HL-60 (cell line): ENCODE results near the gene CTIF.

Experiments used
- DNase-seq, 2 experiments: peaks; one replicate each; pipeline ENCODE4 v3.0.0-alpha.2; 2010 to 2020; ENCODE audit warnings: low read depth in 1 of 2, low spot score in 1 of 2
- H3K27ac ChIP-seq: fragments of 250-450 bp; sonication (Bioruptor Pico); replicated peaks from 2 replicates; pipeline ENCODE4 v1.5.1; 2020; ENCODE audit warnings: mild to moderate bottlenecking, moderate library complexity
- H3K27me3 ChIP-seq: fragments of 250-450 bp; sonication (Bioruptor Pico); 2 replicates; pipeline ENCODE4 v1.5.1; 2021; ENCODE audit warnings: mild to moderate bottlenecking, moderate library complexity; ENCODE audit not compliant: insufficient read depth, poor library complexity, severe bottlenecking
- H3K4me3 ChIP-seq: replicated peaks from 2 replicates; pipeline ENCODE4 v1.5.1; 2011; ENCODE audit warnings: mild to moderate bottlenecking, control low read depth, low read length; ENCODE audit not compliant: insufficient read depth
- GABPA ChIP-seq: IDR thresholded peaks from 2 replicates; pipeline ENCODE4 v1.6.1; 2012; ENCODE audit warnings: low read depth
- POLR2AphosphoS5 ChIP-seq: IDR thresholded peaks from 2 replicates; pipeline ENCODE4 v1.6.1; 2012; ENCODE audit warnings: low read depth
- SPI1 ChIP-seq: IDR thresholded peaks from 2 replicates; pipeline ENCODE4 v1.6.1; 2012; ENCODE audit warnings: low read depth, mild to moderate bottlenecking, borderline replicate concordance
- TF ChIP-seq, protein P1 (sequence below): IDR thresholded peaks from one replicate; pipeline ENCODE4 v1.5.1; 2011; ENCODE audit warnings: low read length, control low read depth, inconsistent platforms; ENCODE audit not compliant: insufficient read depth
- TF ChIP-seq, protein P2 (sequence below): IDR thresholded peaks from 2 replicates; pipeline ENCODE4 v1.6.1; 2012; ENCODE audit warnings: low read depth; ENCODE audit not compliant: insufficient replicate concordance

Gene CTIF

GRCh38 chr18:48718251-48718959 lies 179.6 kb downstream of the CTIF start:
- TF ChIP-seq, protein P1, sequence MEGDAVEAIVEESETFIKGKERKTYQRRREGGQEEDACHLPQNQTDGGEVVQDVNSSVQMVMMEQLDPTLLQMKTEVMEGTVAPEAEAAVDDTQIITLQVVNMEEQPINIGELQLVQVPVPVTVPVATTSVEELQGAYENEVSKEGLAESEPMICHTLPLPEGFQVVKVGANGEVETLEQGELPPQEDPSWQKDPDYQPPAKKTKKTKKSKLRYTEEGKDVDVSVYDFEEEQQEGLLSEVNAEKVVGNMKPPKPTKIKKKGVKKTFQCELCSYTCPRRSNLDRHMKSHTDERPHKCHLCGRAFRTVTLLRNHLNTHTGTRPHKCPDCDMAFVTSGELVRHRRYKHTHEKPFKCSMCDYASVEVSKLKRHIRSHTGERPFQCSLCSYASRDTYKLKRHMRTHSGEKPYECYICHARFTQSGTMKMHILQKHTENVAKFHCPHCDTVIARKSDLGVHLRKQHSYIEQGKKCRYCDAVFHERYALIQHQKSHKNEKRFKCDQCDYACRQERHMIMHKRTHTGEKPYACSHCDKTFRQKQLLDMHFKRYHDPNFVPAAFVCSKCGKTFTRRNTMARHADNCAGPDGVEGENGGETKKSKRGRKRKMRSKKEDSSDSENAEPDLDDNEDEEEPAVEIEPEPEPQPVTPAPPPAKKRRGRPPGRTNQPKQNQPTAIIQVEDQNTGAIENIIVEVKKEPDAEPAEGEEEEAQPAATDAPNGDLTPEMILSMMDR: no peak
- TF ChIP-seq SPI1 (no peak), GABPA (no peak)
- TF ChIP-seq, protein P2, sequence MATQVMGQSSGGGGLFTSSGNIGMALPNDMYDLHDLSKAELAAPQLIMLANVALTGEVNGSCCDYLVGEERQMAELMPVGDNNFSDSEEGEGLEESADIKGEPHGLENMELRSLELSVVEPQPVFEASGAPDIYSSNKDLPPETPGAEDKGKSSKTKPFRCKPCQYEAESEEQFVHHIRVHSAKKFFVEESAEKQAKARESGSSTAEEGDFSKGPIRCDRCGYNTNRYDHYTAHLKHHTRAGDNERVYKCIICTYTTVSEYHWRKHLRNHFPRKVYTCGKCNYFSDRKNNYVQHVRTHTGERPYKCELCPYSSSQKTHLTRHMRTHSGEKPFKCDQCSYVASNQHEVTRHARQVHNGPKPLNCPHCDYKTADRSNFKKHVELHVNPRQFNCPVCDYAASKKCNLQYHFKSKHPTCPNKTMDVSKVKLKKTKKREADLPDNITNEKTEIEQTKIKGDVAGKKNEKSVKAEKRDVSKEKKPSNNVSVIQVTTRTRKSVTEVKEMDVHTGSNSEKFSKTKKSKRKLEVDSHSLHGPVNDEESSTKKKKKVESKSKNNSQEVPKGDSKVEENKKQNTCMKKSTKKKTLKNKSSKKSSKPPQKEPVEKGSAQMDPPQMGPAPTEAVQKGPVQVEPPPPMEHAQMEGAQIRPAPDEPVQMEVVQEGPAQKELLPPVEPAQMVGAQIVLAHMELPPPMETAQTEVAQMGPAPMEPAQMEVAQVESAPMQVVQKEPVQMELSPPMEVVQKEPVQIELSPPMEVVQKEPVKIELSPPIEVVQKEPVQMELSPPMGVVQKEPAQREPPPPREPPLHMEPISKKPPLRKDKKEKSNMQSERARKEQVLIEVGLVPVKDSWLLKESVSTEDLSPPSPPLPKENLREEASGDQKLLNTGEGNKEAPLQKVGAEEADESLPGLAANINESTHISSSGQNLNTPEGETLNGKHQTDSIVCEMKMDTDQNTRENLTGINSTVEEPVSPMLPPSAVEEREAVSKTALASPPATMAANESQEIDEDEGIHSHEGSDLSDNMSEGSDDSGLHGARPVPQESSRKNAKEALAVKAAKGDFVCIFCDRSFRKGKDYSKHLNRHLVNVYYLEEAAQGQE: no peak
- H3K4me3 ChIP-seq: no peak overlapping the region
- H3K27me3 ChIP-seq: no peaks in the 10 kb centered on the region
- no peak for DNase-seq
- H3K27ac ChIP-seq: no peak overlapping the region

- no peak overlapping the region for H3K4me3 ChIP-seq
- TF ChIP-seq GABPA (no peak), SPI1 (no peak), POLR2AphosphoS5 (no peak)
- TF ChIP-seq, protein P2: no peak
- TF ChIP-seq, protein P1: no peak
- no peak overlapping the region for H3K27ac ChIP-seq
- no peaks in the 10 kb centered on the region for H3K27me3 ChIP-seq
- no peak for DNase-seq
Observed at GRCh38 chr18:48719388-48719787, 180.6 kb downstream of the CTIF start.

DNA sequence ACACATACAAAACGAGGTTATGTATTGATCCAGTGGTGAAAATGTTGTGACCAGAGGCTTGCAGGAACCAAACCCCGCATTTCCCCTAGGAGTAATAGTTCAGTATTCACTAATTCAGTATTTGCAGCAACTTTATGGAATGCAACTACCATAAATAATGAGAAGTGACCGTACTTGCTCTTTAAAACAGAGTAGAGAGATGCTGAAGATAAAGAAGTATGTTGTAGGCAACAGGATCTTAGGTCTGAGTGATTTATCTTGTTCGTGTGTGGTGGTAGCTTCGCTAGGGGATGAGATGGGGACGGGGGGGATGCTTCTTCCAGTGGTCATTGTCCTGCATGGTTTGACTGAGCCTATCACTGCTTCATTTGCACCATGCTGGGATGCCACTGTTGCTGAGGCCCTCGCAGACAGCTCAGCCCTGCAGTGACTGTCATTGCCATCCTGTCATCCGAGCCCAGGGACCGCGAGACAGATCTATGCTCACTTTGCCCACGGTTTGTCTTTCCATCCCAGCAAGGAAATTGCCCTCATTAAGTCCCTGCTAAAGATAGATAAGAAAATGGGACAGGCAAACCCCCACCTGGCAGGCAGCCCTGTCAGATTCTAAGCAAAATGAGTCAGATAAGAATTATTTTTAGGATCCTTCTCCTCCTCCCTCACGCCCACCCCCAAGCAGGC lies 181.3 kb downstream of the CTIF start:
- DNase-seq: no peak

More for the DNA sequence above, 181.3 kb downstream of the CTIF start:
- TF ChIP-seq SPI1 (no peak), GABPA (no peak), POLR2AphosphoS5 (no peak)
- TF ChIP-seq, protein P1: no peak
- TF ChIP-seq, protein P2: no peak
- no peak overlapping the region for H3K27ac ChIP-seq
- H3K4me3 ChIP-seq: no peak overlapping the region
- no peaks in the 10 kb centered on the region for H3K27me3 ChIP-seq
